ENCODE results near the gene ATOH8.

The ATOH8 gene

DNA sequence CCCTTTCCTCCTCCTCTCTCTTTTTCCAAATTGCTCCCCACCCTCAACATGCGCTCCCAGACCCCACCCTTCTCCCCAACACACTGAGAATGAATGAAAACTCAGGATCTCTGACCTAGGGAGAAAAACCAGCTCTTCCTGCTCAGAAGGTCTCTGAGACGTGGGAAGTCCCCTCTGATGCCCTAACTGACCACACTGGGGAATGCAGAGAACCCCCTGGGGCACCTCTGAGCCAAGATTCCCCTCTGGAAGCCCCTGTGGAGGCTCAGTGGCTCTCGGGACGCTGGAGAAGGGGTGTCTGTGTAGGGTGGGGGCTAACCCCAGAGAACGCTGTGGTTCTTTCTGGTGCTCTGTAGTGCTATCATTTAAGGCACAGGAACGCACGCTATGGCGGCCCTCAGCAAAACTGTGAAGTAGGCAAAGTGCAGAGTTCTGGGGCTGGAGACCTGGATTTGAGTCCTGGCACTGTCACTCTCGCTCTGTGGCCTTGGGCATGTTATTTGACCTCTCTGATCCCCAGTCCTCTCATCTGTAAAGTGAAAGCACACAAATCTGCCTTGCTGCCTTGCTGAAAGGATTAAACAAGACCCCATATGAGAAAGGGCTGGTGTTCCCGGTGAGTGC, 17.1 kb downstream of the ATOH8 start:
- no peaks in the 10 kb centered on the region for H3K36me3 ChIP-seq (ENCODE audit: control insufficient read depth, low read length)
- no peak overlapping the region for H3K27ac ChIP-seq (ENCODE audit: low read depth, low read length)
- no peaks in the 10 kb centered on the region for H3K4me1 ChIP-seq (ENCODE audit: control insufficient read depth, low read length)
- H3K4me3 ChIP-seq (ENCODE audit: low read length): no peak overlapping the region
- H3K79me2 ChIP-seq (ENCODE audit: control insufficient read depth, low read length): no peaks in the 10 kb centered on the region
- no peaks in the 10 kb centered on the region for H3F3A ChIP-seq (ENCODE audit: control insufficient read depth, insufficient read depth)
- TF ChIP-seq, protein P1, sequence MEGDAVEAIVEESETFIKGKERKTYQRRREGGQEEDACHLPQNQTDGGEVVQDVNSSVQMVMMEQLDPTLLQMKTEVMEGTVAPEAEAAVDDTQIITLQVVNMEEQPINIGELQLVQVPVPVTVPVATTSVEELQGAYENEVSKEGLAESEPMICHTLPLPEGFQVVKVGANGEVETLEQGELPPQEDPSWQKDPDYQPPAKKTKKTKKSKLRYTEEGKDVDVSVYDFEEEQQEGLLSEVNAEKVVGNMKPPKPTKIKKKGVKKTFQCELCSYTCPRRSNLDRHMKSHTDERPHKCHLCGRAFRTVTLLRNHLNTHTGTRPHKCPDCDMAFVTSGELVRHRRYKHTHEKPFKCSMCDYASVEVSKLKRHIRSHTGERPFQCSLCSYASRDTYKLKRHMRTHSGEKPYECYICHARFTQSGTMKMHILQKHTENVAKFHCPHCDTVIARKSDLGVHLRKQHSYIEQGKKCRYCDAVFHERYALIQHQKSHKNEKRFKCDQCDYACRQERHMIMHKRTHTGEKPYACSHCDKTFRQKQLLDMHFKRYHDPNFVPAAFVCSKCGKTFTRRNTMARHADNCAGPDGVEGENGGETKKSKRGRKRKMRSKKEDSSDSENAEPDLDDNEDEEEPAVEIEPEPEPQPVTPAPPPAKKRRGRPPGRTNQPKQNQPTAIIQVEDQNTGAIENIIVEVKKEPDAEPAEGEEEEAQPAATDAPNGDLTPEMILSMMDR (IDR thresholded peaks at IDR 0.05; ENCODE audit: low read depth, low read length, poor library complexity, severe bottlenecking): no peak
- no peak for TF ChIP-seq EZH2phosphoT487 (IDR thresholded peaks at IDR 0.05; ENCODE audit: borderline replicate concordance, low read length)
- H3K27me3 ChIP-seq (ENCODE audit: control insufficient read depth, low read length): peaks cover 8% of the 10 kb centered on the region; the same call in 1 of the 2 replicates
- no peaks in the 10 kb centered on the region for H4K20me1 ChIP-seq (ENCODE audit: control insufficient read depth, insufficient read depth, low read depth, low read length)
- no peaks in the 10 kb centered on the region for H3K9me2 ChIP-seq (replicated peaks; ENCODE audit: control insufficient read depth, low read length)
- no peak overlapping the region for H3K4me2 ChIP-seq (ENCODE audit: low read length)
- H3K9me3 ChIP-seq (ENCODE audit: control insufficient read depth, insufficient read depth, low read length): no peaks in the 10 kb centered on the region

DNA sequence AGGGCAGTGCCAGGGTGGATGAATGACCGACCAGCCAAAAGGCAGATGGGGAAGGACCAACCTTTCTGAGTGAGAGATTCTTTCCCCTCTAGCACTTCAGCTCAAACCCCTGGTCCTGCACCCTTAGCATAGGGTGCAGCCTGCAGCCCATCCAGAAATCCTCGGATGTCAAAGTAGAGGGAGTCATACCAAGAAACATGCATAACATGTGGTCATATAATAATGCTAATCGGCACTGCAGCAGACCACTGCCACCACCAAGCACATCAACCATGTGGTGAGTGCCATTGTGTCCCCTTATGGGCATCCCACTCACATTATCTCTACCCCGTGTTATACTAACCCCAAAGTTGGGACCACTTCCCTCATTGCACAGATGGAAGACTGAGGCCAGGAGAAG, 17.7 kb downstream of the ATOH8 start:
- Histone ChIP-seq H3K4me1 (ENCODE audit: control insufficient read depth, low read length) (no peaks in the 10 kb centered on the region), H3K79me2 (ENCODE audit: control insufficient read depth, low read length) (no peaks in the 10 kb centered on the region), H3K9me3 (ENCODE audit: control insufficient read depth, insufficient read depth, low read length) (no peaks in the 10 kb centered on the region), H3K27ac (ENCODE audit: low read depth, low read length) (no peak overlapping the region), H3K27me3 (ENCODE audit: control insufficient read depth, low read length) (peaks cover 8% of the 10 kb centered on the region; the same call in 1 of the 2 replicates), H3K4me2 (ENCODE audit: low read length) (no peak overlapping the region), H3K4me3 (ENCODE audit: low read length) (no peak overlapping the region), H4K20me1 (ENCODE audit: control insufficient read depth, insufficient read depth, low read depth, low read length) (no peaks in the 10 kb centered on the region), H3F3A (ENCODE audit: control insufficient read depth, insufficient read depth) (no peaks in the 10 kb centered on the region), H3K9me2 (replicated peaks; ENCODE audit: control insufficient read depth, low read length) (no peaks in the 10 kb centered on the region), H3K36me3 (ENCODE audit: control insufficient read depth, low read length) (no peaks in the 10 kb centered on the region)
- no peak for TF ChIP-seq EZH2phosphoT487 (IDR thresholded peaks at IDR 0.05; ENCODE audit: borderline replicate concordance, low read length)
- TF ChIP-seq, protein P1 (IDR thresholded peaks at IDR 0.05; ENCODE audit: low read depth, low read length, poor library complexity, severe bottlenecking): no peak

DNA sequence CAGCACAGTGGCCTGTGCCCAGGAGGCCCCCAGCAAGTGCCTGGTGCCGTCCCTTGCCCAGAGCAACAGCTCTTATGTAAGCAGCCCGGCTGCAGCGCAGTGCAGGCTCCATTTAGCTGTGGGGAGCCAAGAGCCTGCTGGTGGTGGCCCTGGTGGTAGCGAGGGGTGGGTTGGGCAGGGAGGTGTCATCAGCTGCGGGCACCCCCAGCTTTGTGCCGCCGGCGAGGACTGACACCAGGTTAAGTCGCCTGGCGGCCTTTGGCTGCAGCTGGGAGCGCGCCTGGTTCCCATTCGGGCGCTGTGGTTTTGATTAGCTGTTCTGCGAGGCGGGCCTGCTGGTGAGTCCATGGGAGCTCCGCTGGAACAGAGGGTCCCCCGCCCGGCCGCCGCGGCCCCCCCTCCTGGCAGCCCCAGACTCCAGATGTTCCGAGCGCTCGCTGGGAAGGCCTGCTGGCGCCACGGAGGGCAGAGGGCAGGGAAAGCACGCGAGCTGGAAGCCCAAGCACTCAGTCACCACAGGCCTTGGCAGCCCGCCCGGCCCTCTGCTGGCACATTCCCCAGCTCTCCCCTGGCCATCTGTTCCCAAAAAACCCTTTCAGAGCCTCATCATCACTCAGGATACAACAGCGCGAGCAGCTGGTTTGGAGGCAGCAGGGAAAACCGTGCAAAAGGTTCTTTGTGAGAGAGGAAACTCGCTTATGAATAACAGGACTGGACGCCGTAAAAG, 18.4 kb downstream of the ATOH8 start:
- no peaks in the 10 kb centered on the region for H3K4me1 ChIP-seq (ENCODE audit: control insufficient read depth, low read length)
- no peak overlapping the region for H3K4me2 ChIP-seq (ENCODE audit: low read length)
- no peaks in the 10 kb centered on the region for H3K79me2 ChIP-seq (ENCODE audit: control insufficient read depth, low read length)
- H3K27ac ChIP-seq (ENCODE audit: low read depth, low read length): no peak overlapping the region
- no peaks in the 10 kb centered on the region for H3K36me3 ChIP-seq (ENCODE audit: control insufficient read depth, low read length)
- H3F3A ChIP-seq (ENCODE audit: control insufficient read depth, insufficient read depth): no peaks in the 10 kb centered on the region
- TF ChIP-seq, protein P1 (IDR thresholded peaks at IDR 0.05; ENCODE audit: low read depth, low read length, poor library complexity, severe bottlenecking): no peak
- TF ChIP-seq EZH2phosphoT487 (IDR thresholded peaks at IDR 0.05; ENCODE audit: borderline replicate concordance, low read length): no peak
- no peaks in the 10 kb centered on the region for H3K9me3 ChIP-seq (ENCODE audit: control insufficient read depth, insufficient read depth, low read length)
- H3K4me3 ChIP-seq (ENCODE audit: low read length): no peak overlapping the region
- H4K20me1 ChIP-seq (ENCODE audit: control insufficient read depth, insufficient read depth, low read depth, low read length): peaks cover 3% of the 10 kb centered on the region; the same call in 1 of the 2 replicates
- peaks cover 8% of the 10 kb centered on the region; the same call in 1 of the 2 replicates for H3K27me3 ChIP-seq (ENCODE audit: control insufficient read depth, low read length)
- no peaks in the 10 kb centered on the region for H3K9me2 ChIP-seq (replicated peaks; ENCODE audit: control insufficient read depth, low read length)

Measured in DOHH2 (cell line).